Upper lobe of left lung (tissue), 4 donors: ENCODE data around the gene ATXN1.

ENCODE experiments used
- CTCF ChIP-seq, 6 experiments: fragments of 450-650 bp in 4 of 6; fragments of 200-600 bp in 2 of 6; sonication (generic) in 2 of 6; IDR thresholded peaks; one replicate each; pipeline ENCODE4 v1.5.1; 2016 to 2019; ENCODE audit warnings: antibody characterized with exemption in 6 of 6
- EP300 ChIP-seq, 4 donors: sonication (generic); formaldehyde crosslinking; IDR thresholded peaks; one replicate each; pipeline ENCODE4 v1.5.1; 2017; ENCODE audit warnings: antibody characterized with exemption in 4 of 4, control low read depth in 2 of 4
- POLR2A ChIP-seq, 4 donors: fragments of 450-650 bp; IDR thresholded peaks; one replicate each; pipeline ENCODE4 v1.5.1; 2016 to 2017; ENCODE audit warnings: antibody characterized with exemption in 4 of 4, mild to moderate bottlenecking in 2 of 4

- TF ChIP-seq CTCF (IDR thresholded peaks at IDR 0.05) (no peak), POLR2A (IDR thresholded peaks at IDR 0.05) (no peak), EP300 (IDR thresholded peaks at IDR 0.05) (no peak)
These were observed 38.3 kb upstream of the ATXN1 start for GRCh38 chr6:16799279-16800193.
